HG03432 (cell line): Measurements from ENCODE around the gene LIPN.

Source experiments
- ATAC-seq: cut with Tn5 transposase; IDR thresholded peaks from one replicate; pipeline ENCODE4 v1.9.1; 2021; ENCODE audit warnings: mild to moderate bottlenecking, moderate library complexity; ENCODE audit not compliant: unreplicated experiment

Gene LIPN

GRCh38 chr10:88783724-88784123 lies 23.9 kb downstream of the LIPN start:
- ATAC-seq = no peak

DNA sequence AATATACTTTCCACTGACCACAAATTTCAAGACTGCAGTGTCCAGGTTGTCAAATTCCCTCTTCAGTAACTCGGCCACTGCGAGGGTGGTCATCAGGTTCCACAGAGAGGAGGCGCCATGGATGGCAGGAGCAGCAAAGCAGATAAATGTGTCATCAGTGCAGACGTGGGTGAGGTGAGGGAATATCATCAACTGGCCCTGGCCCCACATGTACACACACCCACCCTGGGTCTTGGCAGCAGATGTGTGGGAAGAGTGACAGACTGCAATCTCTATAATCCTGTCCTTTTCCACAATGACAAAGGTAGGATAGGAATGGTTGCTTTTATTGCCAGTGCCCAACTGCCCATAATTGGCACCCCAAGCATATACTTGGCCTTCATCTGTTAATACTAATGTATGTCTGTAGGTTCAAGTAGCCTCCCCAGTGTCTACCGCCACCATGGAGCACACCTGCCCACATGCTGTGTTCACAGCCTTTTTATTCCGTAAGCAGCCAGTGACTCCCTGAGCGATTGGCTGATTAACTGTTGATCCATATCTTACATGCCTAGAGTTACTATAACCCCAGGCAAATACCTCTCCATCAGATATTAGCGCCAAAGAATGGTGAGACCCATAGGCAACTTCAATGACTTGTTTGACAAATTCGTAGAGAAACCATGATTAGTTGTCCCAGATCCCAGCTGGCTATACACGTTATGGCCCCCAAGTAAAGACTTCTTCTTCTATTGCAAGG lies 26.4 kb downstream of the LIPN start:
- ATAC-seq = no peak

DNA sequence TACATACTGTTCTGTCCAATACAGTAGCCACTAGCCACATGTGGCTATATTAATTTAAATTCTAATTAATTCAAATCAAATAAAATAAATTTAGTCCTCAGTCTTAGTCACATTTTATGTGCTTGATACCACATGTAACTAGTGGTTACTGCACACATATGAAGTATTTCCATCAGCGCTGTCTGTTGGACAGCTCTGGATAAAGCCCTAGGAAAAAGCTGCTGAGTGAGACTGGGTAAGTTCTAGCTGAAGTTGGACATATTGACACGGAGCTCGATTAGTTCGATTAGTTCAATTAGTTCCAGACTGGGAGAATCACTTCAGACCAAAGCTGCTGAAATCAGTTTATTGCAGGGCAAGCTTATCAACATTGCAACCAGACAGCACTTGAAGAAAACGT lies 27.6 kb downstream of the LIPN start:
- ATAC-seq = no peak

GRCh38 chr10:88788924-88789323 lies 29.1 kb downstream of the LIPN start:
- ATAC-seq = no peak

DNA sequence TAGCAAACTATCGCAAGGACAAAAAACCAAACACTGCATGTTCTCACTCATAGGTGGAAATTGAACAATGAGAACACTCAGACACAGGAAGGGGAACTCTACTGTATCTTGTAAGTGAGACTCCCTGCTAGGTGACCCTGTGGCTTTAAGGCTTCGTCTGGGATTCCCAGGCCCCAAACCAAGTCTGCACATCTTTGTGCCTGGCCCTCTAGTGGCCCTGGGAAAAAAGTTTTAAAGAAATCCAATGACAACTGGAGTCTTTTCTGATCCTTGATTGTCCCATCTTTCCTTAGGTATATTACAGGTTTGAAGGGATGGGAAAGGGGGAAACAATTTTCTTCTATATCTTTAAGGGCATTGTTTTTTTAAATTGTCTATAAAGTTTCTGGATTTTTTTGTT lies 32.1 kb downstream of the LIPN start:
- no peak for ATAC-seq

DNA sequence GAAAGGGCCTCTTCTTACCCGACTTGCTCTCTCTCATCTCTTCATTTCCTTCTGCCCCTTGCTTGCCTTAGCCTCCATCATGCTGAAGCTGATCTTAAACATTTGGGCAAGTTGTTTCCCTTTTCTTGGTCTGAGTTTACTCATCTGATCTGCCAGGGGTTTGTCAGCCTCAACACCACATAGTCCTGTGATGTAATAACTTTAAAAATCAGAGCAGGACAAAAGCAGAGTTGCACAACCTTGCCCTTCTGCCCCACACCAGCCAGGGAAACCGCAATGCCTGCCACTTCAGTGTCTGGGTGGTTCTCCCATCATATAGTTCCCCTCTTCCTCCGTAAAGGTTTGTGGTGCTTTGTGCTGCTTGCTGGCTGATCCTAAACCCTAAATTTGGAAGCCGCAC lies 32.8 kb downstream of the LIPN start:
- no peak for ATAC-seq

DNA sequence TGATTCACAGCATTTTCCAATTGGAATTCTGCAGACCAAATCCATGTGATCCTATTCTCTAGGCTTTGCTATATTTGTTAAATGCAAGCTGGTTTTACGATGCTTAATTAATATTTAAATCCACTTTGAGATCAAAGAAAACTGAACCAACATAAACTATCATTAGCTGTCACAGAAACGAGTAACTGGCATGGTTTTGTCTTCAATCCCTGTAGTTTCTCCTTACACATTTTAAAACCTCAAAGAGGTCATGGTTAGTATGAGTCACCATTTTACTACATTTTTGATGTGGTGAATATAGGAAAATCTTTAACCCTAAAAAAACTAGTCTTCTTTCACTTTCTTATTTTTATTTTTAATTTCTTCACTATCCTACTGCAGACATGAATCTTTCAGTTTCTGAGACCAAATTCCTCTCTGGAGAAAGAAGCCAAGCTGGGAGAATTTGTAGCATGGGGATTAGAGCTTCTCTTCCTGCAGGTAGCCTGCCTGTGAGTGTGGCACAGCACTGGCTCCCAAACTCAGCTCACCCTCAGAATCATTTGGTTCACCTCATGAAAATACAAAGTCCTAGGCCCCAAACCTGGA lies 34.0 kb downstream of the LIPN start:
- ATAC-seq = peak; percentile 57

DNA sequence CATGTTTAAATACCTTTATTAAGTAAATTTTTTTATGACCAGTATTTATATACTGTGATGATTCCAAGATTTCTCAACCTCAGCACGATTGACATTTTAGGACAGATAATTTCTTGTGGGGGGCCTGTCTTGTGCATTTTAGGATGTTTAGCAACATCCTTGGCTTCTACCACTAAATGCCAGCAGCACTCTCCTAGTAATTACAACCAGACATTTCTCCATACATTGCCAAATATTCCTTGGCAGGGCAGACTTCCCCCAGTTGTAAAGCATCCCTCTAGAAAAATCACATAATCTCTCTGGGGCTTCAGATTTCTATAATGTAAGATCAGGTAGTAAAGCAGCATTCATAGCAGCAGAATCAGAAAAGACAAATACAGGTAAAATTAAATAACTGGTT lies 34.9 kb downstream of the LIPN start:
- ATAC-seq = no peak

- ATAC-seq = no peak
Measured at GRCh38 chr10:88800152-88801125, 40.6 kb downstream of the LIPN start.

GRCh38 chr10:88802523-88803285 lies 42.9 kb downstream of the LIPN start, which contains the start of gene LIPM:
Gene LIPM, plus strand, starts transcription at chr10:88802730. Its CDS starts 167 bp downstream, at chr10:88802897.
- ATAC-seq = no peak

- no peak for ATAC-seq
Measured at GRCh38 chr10:88803641-88804040, 43.8 kb downstream of the LIPN start.

DNA sequence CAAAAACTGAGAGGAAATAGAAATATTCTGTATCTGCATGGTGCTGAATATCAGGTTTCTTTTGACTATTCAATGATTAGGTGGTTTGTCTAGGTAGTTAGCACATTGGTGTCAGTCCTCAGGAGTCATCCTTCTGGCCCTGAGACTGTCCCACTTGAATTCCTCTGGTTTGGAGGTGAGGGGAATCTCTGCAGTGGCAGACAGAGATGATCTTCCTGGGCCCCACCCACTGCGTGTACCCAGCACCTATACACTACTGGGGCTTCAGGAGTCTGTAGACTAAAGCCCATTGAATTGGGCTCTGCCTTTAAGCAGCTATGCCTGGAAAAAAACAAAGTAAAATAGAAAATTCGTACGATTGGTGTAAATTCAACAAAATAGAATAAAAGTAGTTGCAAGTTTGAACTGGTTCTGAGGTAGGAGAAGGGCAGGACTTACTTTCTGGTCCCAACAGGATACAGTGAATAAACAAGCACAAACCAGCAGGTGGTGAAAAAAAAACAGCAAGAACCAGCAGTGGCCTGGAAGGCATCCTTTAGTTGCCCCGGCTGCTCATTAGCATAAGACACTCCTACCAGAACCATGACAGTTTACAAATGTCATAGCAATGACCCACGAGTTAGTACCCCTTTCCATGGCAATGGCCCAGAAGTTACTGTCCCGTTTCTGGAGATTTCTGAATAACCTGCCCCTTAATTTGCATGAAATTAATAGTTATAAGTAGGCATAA lies 44.4 kb downstream of the LIPN start:
- no peak for ATAC-seq

GRCh38 chr10:88805361-88805760 lies 45.5 kb downstream of the LIPN start:
- no peak for ATAC-seq

GRCh38 chr10:88805924-88806323 lies 46.1 kb downstream of the LIPN start:
- no peak for ATAC-seq

DNA sequence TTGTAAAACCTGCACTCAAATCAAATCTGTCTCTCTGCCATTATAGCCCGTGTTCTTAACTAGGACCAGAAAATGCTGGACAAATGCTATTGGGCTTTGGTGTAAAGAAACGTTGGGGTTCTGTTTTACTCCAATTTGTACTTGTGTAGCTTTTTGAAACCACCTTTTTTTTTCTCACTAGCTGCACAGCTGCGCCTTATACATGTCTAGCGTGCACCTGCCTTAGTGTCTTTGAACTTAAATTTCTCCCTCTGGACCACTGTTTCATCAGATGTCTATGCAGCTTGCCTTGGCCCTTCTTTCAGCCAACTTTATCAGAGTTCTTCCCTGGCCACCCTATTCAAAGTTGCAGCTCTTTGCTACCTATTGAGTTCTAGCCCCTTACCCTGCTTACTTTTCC lies 49.8 kb downstream of the LIPN start:
- no peak for ATAC-seq

DNA sequence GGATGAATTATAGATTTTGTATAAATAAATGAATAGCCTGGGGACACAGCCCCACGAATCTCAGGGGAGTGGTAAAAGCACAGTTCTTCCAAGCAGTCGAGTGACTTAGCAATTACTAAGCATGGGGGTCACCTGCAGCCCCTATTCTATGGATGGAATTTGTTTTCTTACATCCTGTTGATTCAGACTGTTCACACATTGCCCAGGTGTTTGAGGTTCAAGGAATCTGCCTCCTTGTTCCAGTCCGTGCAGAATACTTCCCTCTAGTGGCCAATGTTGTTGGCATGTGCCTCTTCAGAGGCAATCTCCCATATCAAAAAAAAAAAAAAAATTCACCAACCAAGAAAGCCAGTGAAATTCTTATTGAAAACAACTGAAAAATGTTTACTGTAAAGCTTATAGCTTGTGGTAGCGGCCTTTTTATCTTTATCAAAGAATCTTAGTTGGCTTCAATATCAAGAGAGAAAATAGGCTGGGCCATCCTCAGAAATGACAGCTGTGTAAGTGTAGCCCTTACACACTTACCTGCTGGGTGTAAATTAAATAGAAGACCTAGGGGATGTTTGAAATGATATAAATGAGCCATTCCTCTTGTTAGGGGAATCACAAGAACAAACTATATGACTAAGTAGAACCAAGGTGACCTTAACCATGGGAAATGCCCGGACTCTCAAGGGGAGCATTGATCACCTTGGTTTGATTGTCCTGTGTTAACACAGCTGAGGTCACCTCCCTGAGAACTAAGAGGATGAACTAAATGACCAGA lies 50.6 kb downstream of the LIPN start:
- peak; percentile 54 for ATAC-seq

- ATAC-seq = no peak
Measured at GRCh38 chr10:88813200-88813599, 53.4 kb downstream of the LIPN start.

- ATAC-seq = no peak
Measured at GRCh38 chr10:88819290-88819689, 59.5 kb downstream of the LIPN start.

DNA sequence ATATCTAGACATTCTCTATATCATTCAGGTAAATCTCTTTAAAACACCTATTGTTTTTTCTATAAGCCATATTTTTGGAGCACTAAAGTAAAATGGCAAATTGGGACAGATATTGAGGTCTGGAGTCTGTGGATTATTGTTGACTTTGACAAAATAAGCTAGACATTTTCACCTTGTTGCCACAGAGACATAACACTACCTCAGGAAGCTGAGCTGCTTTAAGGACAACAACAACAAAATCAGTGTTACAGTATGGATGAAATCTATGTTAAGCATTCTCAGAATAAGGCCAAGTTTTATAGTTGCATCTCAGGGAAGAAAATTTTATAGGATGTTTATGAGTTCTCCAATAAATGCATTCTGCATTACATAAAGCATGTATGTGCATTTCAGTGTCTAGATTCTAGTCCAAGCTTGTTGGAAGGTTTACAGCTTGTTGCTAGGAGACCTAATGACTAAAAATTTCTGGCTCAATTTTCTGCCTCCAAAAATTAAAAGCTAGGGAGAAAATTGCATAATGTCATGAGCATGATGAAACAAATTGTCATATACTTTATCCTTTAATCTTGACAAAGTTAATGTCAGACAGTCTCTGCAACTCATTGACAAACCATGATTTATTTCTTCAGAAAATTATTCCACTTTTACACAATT lies 61.1 kb downstream of the LIPN start:
- ATAC-seq = no peak
